AG09319 (cell line): ENCODE data around the gene PREX1.
A peak's percentile ranks its signal among the peaks of the same experiment; 100 is the strongest.

ENCODE experiments used
- DNase-seq: peaks from one replicate; pipeline ENCODE4 v3.0.0-alpha.2; 2010; ENCODE audit warnings: low read depth; ENCODE audit errors: extremely low read depth
- CTCF ChIP-seq: IDR thresholded peaks from 2 replicates; pipeline ENCODE4 v1.5.1; 2011; ENCODE audit warnings: low read depth, mild to moderate bottlenecking, inconsistent platforms, low read length, moderate library complexity

Gene PREX1

DNA sequence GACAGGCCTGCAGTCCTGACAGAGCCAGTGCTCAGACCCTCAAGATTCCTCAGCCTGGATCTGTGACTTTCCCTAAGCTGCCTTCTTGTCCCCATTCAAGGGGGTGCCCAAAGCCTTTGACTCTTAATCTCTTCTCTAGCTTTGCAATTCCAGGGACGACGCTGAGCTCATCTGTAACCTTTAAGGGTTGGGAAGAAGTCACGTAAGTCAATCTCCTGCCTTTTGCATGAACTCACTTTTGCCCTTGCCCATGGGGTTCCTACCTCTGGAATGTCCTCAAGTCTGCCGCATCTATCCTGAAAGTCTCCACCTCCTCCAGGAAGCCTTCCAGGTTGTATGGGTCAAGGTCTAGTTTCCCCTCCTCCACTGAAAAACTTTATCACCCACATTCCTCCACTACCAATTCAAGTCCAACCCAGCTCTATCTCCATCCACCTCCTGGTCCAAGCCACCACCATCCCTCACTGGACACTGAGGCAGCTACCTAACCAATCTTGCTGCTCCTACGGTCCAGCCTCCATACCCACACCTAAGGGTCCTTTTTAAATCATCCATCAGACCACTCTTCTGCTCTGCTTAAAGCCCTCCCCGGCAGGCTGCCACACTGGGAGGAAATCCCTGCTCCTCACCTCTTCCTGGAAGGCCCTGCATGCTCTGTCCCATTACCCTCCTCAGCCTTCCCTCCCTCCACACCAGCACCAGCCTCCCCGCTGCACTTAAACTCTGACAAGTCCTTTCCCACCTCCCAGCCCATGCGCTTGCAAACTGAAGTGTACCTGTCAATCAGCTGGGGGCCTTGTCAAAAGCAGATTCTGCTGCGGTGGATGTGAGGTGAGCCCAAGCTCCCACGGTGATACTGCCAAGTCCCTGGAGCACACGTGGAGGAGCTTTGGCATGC, 29.7 kb downstream of the PREX1 start:
- no peak for DNase-seq
- no peak for TF ChIP-seq CTCF

DNA sequence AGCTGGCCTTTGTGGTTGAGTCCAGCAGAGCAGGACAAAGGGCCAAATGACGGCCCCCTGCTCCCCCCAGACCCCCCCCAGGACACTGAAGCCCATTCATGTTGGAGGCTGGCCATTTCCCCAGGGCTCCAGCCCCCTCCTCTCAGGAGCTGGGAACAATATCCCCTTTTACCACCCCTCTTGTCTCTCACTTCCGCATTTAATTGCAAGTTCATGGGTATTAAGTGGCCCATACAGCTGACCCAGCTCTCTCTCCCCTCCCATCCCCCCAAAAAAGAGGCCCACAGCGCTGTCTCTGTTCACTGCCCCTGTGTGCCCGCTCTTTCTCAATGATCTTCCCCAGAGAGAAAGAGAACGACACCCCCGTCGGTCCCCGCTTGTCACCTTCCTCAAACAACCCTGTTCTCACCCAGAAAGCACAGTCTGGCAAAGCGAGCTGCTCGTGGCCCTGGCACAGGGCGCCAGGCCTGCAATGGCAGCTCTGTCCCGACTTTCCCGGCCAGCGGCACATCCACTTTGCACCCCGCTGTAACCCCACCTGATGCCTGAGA, 30.4 kb downstream of the PREX1 start:
- DNase-seq: no peak
- TF ChIP-seq CTCF: no peak

GRCh38 chr20:48795732-48796131, 32.1 kb downstream of the PREX1 start:
- TF ChIP-seq CTCF: no peak
- DNase-seq: no peak

- DNase-seq: no peak
- no peak for TF ChIP-seq CTCF
Measured at GRCh38 chr20:48794816-48795457, 32.9 kb downstream of the PREX1 start.

DNA sequence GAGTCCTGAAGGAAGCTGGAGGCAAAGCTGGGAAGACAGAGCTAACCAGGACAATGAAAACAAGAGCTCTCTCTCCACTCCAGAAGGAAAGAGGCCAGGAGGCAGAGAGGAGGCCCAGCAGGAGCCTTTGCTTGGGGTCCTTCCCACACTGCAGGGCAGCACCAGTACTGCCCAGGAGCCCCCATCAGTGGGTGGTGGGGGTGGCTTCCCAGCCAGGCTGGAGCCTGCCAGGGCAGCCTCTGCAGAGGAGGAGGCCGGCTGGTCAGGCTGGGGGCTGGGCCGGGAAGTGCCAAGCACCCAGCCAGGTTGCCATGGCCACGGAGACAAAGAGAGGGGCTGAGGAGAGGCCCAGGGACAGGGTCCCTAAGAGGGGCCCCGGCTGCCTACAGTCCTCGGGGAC, 33.4 kb downstream of the PREX1 start:
- TF ChIP-seq CTCF: no peak
- no peak for DNase-seq

DNA sequence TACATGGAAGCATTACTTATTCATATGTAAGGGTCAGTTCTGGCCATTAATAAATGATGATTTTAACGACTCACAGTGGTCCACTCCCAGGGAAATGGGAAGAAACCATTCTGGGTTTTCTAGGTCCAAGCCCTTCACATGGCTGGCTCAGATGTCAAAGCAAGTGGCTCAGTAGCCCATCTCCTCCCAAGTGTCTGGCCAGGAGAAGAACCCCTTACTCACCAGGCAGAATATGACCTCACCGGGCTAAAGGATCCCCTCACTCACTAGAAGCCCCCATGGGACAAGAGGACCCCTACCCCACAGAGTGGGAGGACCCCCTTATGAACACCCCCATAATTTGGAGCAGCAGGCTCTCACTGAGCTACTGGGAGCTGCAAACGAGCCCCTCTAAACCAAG, 34.0 kb downstream of the PREX1 start:
- no peak for TF ChIP-seq CTCF
- no peak for DNase-seq

DNA sequence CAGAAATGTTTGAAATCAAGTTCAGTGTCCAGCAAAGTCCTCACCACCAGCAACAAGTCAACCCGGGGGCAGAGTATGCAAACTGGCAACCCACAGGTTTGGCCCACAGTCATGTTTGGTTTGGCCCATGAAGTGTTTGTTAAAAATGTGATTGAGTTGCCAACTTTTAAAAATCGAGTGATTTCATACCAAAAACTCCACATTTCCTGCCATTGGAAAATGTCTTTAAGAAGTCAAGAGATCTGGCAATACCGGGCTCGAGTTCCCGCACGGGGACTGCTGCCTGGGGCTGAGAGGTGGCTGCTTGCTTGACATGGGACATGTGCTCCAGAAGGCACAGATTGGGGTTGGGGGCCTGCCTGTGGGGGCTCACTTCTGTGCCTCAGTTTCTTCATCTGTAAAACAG, 36.1 kb downstream of the PREX1 start:
- no peak for TF ChIP-seq CTCF
- DNase-seq: peak; percentile 37
